Measurements from ENCODE around the gene DDX53.

DDX53 gene

DNA sequence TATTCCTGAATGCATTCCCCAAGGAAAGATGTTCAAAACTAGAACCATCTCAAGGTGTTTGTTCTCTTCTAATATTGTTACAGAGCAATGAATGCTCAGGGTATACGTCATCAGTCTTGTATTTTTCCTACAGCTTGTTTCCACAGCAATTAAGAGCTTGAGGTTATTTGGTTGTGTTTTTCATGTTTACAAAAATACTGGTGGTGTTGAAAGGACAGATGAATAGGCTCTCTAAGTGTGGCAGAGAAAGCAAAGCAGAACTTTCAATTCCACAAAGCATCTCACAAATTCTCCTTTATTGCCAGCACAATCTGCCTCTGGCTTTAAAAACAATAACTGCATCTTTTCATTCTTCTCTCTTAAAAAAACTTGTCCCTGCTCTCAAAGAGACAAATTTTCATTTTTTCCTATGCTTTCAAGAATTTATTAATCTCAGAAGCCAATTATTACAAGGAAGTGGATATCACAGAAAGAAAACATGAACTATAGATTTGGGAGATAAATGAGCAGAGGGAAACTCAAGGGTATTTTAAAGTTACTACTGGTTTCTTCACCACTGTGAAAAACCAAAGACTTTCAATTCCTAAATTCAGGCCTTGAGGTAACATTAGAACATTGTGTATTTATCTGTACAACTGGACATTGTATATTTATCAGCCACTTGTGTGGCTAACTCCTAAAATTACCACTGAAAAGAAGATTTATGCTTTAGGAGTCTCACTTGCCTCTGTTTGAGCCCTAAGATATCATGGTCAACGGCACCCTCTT lies 49.2 kb downstream of the DDX53 start:
- TF ChIP-seq, protein P1, sequence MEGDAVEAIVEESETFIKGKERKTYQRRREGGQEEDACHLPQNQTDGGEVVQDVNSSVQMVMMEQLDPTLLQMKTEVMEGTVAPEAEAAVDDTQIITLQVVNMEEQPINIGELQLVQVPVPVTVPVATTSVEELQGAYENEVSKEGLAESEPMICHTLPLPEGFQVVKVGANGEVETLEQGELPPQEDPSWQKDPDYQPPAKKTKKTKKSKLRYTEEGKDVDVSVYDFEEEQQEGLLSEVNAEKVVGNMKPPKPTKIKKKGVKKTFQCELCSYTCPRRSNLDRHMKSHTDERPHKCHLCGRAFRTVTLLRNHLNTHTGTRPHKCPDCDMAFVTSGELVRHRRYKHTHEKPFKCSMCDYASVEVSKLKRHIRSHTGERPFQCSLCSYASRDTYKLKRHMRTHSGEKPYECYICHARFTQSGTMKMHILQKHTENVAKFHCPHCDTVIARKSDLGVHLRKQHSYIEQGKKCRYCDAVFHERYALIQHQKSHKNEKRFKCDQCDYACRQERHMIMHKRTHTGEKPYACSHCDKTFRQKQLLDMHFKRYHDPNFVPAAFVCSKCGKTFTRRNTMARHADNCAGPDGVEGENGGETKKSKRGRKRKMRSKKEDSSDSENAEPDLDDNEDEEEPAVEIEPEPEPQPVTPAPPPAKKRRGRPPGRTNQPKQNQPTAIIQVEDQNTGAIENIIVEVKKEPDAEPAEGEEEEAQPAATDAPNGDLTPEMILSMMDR (IDR thresholded peaks at IDR 0.05; ENCODE audit: insufficient read depth, low read length), result no peak
- TF ChIP-seq SPI1 (IDR thresholded peaks at IDR 0.05; ENCODE audit: borderline replicate concordance, low read depth), result no peak
- no peak for TF ChIP-seq REST (IDR thresholded peaks at IDR 0.05; ENCODE audit: insufficient replicate concordance, low read depth)
- TF ChIP-seq POLR2AphosphoS5 (IDR thresholded peaks at IDR 0.05; ENCODE audit: low read depth), result no peak
- TF ChIP-seq GABPA (IDR thresholded peaks at IDR 0.05; ENCODE audit: low read depth), result no peak
- no peak for DNase-seq (ENCODE audit: low read depth in 1 of 2, low spot score in 1 of 2)
- Histone ChIP-seq H3K27ac (replicated peaks) (no peak overlapping the region), H3K4me3 (replicated peaks; ENCODE audit: insufficient read depth, low read length) (no peak overlapping the region), H3K27me3 (ENCODE audit: insufficient read depth, poor library complexity, severe bottlenecking) (no peaks in the 10 kb centered on the region)

DNA sequence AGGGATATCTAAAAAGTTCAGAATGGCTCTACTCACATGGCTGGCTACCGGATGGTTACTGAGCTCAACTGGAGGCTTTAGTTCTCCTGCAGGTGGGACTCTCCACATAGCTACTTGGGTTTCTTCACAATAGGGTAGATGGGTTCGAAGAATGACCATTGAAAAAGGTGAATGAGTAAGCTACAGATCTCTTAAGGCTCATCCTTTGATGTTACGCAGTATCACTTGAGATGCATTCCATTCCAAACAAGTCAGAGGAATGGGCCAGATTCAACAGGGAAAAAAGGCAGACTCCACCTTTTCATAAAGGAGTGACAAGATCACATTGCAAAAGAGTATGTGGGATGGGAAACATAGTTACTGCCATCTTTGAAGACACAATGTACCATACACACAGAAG lies 52.6 kb downstream of the DDX53 start:
- DNase-seq (ENCODE audit: low read depth in 1 of 2, low spot score in 1 of 2), result no peak
- TF ChIP-seq GABPA (IDR thresholded peaks at IDR 0.05; ENCODE audit: low read depth) (no peak), SPI1 (IDR thresholded peaks at IDR 0.05; ENCODE audit: borderline replicate concordance, low read depth) (no peak), POLR2AphosphoS5 (IDR thresholded peaks at IDR 0.05; ENCODE audit: low read depth) (no peak), REST (IDR thresholded peaks at IDR 0.05; ENCODE audit: insufficient replicate concordance, low read depth) (no peak)
- TF ChIP-seq, protein P1 (IDR thresholded peaks at IDR 0.05; ENCODE audit: insufficient read depth, low read length), result no peak
- H3K27me3 ChIP-seq (ENCODE audit: insufficient read depth, poor library complexity, severe bottlenecking), result no peaks in the 10 kb centered on the region
- H3K4me3 ChIP-seq (replicated peaks; ENCODE audit: insufficient read depth, low read length), result no peak overlapping the region
- no peak overlapping the region for H3K27ac ChIP-seq (replicated peaks)

All from HL-60 (cell line).